Endothelial cell of umbilical vein (primary cell): ENCODE results near the gene ESRRA. TPM values are rescaled to one million over a fixed set of nuclear protein-coding genes. Genes with fewer than 3 reads are reported as not detected.

Experiments
- BruUV-seq: library from RNA; stranded (reverse); fragments of 400-500 nt; replicated peaks from 2 replicates; lab custom pipeline; 2021; lab: Mats Ljungman, UMichigan
- CTCF ChIA-PET: fragments of 300-600, 350-600 bp; sonication (Branson Sonifier 250); formaldehyde crosslinking; loops from one replicate; lab custom pipeline; 2021; ENCODE audit warnings: antibody characterized with exemption, inconsistent platforms; lab: Charles Lee
- POLR2A ChIA-PET: fragments of 300-600, 350-600 bp; sonication (Branson Sonifier 250); formaldehyde crosslinking; loops from one replicate; lab custom pipeline; 2021; ENCODE audit warnings: antibody characterized with exemption, inconsistent platforms; lab: Charles Lee
- DNase-seq: peaks from one replicate; pipeline ENCODE4 v3.0.0-alpha.2; 2011; ENCODE audit warnings: low read depth, low spot score
- FAIRE-seq: peaks from 2 replicates; lab custom pipeline; 2011; peaks lifted over from hg19 to GRCh38; lab: Jason Lieb, UNC
- H2AFZ ChIP-seq: 2 replicates; pipeline ENCODE4 v1.6.0; 2012; ENCODE audit warnings: low read depth, low read length, control low read depth, inconsistent platforms
- H3K27ac ChIP-seq: 2 replicates; pipeline ENCODE4 v1.5.1; 2011; ENCODE audit warnings: low read depth, mild to moderate bottlenecking, control low read depth, low read length, moderate library complexity; ENCODE audit not compliant: insufficient read depth
- H3K27me3 ChIP-seq, 2 experiments: 2 replicates each; pipeline versions ENCODE4 v1.6.0 to v1.6.1; 2011; ENCODE audit warnings: low read length in 2 of 2, mixed read lengths in 1 of 2; ENCODE audit not compliant: control insufficient read depth in 2 of 2, insufficient read depth in 2 of 2
- H3K36me3 ChIP-seq, 2 experiments: 2 replicates in 1 of 2; 3 replicates in 1 of 2; pipeline ENCODE4 v1.5.1; 2011; ENCODE audit warnings: low read length in 2 of 2, mild to moderate bottlenecking in 1 of 2, moderate library complexity in 1 of 2; ENCODE audit not compliant: control insufficient read depth in 2 of 2, insufficient read depth in 2 of 2; ENCODE audit errors: extremely low read depth in 1 of 2
- H3K4me1 ChIP-seq: 3 replicates; pipeline ENCODE4 v1.5.1; 2011; ENCODE audit warnings: mild to moderate bottlenecking, low read length; ENCODE audit not compliant: control insufficient read depth, insufficient read depth; ENCODE audit errors: extremely low read depth
- H3K4me2 ChIP-seq: 2 replicates; pipeline ENCODE4 v1.6.1; 2011; ENCODE audit warnings: low read length, control low read depth, mixed read lengths; ENCODE audit not compliant: insufficient read depth
- H3K4me3 ChIP-seq, 3 experiments: fragments of 200-600 bp in 1 of 3; sonication (generic), shearing (Covaris generic) in 1 of 3; replicated peaks in 1 of 3; 2 replicates each; pipeline ENCODE4 v1.5.1; 2011 to 2016; ENCODE audit warnings: control low read depth in 3 of 3, low read length in 3 of 3, mild to moderate bottlenecking in 2 of 3, inconsistent platforms in 1 of 3, low read depth in 1 of 3, moderate library complexity in 1 of 3; ENCODE audit not compliant: insufficient read depth in 1 of 3
- H3K79me2 ChIP-seq: 2 replicates; pipeline ENCODE4 v1.6.0; 2012; ENCODE audit warnings: low read length, inconsistent platforms; ENCODE audit not compliant: control insufficient read depth, insufficient read depth
- H3K9ac ChIP-seq: replicated peaks from 2 replicates; pipeline ENCODE3; 2011; ENCODE audit warnings: low read length, control low read depth; ENCODE audit not compliant: insufficient read depth; ENCODE audit errors: extremely low read depth
- H3K9me1 ChIP-seq: replicated peaks from 3 replicates; pipeline ENCODE4 v1.6.0; 2011; ENCODE audit warnings: mild to moderate bottlenecking, low read length; ENCODE audit not compliant: control insufficient read depth, insufficient read depth; ENCODE audit errors: extremely low read depth
- H3K9me3 ChIP-seq: replicated peaks from 2 replicates; pipeline ENCODE4 v1.5.1; 2012; ENCODE audit warnings: low read length, inconsistent platforms; ENCODE audit not compliant: control insufficient read depth, insufficient read depth
- H4K20me1 ChIP-seq: replicated peaks from 2 replicates; pipeline ENCODE3; 2011; ENCODE audit warnings: mild to moderate bottlenecking, low read length; ENCODE audit not compliant: control insufficient read depth, insufficient read depth; ENCODE audit errors: extremely low read depth
- FOS ChIP-seq: IDR thresholded peaks from 2 replicates; pipeline ENCODE4 v1.6.1; 2011; ENCODE audit warnings: mild to moderate bottlenecking, low read length, moderate library complexity, borderline replicate concordance; ENCODE audit not compliant: insufficient read depth
- GATA2 ChIP-seq: IDR thresholded peaks from 2 replicates; pipeline ENCODE4 v1.7.0; 2011; ENCODE audit warnings: low read depth, mild to moderate bottlenecking, moderate library complexity, mixed read lengths, low read length; ENCODE audit not compliant: insufficient read length, insufficient read depth
- JUN ChIP-seq: IDR thresholded peaks from 2 replicates; pipeline ENCODE4 v1.6.1; 2011; ENCODE audit warnings: borderline replicate concordance, low read depth; ENCODE audit not compliant: insufficient read length, insufficient read depth
- MYC ChIP-seq: IDR thresholded peaks from one replicate; pipeline ENCODE4 v1.6.1; 2011; ENCODE audit warnings: mild to moderate bottlenecking, low read depth, low read length
- POLR2A ChIP-seq: IDR thresholded peaks from 2 replicates; pipeline ENCODE4 v1.6.1; 2012; ENCODE audit warnings: low read depth, mild to moderate bottlenecking, control low read depth, low read length
- dilution Hi-C: fragments of 300-500 bp; cut with MboI; formaldehyde crosslinking; loops from one replicate; pipeline ENCODE4 v1.15.0; 2019; ENCODE audit warnings: low sequenced_read_pairs; ENCODE audit not compliant: extremely low pct_ligation_motif_present
- intact Hi-C: fragments of 100-400 bp; cut with micrococcal nuclease; formaldehyde crosslinking; loops from one replicate; pipeline ENCODE4 v1.10.0; 2022
- polyA plus RNA-seq, 4 experiments: library from polyadenylated mRNA; depleted of rRNA in 3 of 4; stranded (reverse) in 3 of 4; unstranded in 1 of 4; fragments of >200 nt; gene quantifications; 2 replicates each; pipeline versions ENCODE4 v1.2.1 to v1.2.3, GENCODE V29; 2011 to 2012; ENCODE audit warnings: missing spikeins in 1 of 4
- total RNA-seq: library from RNA; stranded (reverse); gene quantifications from 2 replicates; pipeline ENCODE4 v1.2.3, GENCODE V29; 2021

ESRRA gene
- total and polyA plus RNA-seq, 2 donors (not counting 3 experiments of a cell fraction or from before 2014, with no cell fraction given) = 17.2 to 37.4 TPM

DNA sequence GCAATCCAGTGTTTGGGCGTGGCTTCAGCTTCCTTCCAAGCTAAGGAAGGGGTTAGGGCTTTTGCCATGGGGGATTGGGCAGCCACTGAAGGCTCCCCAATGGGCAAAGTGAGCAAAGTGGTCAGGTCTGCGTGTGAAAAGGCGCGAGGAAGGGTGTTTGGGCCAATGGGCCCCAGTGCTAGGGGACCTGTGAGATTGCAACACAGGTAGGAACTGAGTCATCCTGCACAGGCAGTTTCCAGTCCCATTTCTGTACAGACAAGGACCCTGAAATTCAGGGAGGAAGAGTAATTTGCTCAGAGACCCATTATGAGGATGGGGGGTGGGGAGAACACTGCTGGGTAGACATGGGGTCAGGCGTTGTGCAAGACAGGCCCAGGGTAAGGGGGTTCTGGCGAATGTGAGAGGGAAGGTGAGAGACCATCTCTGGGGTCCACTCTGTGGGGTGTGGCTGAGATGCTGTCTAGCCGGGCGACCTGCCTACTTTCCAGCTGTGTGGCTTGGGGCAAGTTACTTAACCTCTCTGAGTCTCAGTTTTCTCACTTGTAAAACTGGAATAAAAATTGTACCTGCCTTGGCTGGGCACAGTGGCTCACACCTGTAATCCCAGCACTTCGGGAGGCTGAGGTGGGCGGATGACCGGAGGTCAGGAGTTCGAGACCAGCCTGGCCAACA lies 42.0 kb downstream of the ESRRA start:
- DNase-seq (no peak), FAIRE-seq (no peak)
- Histone ChIP-seq H3K27me3 (no peaks in the 10 kb centered on the region), H4K20me1 (no peaks in the 10 kb centered on the region), H3K9me1 (no peaks in the 10 kb centered on the region), H3K9ac (no peak overlapping the region), H3K4me3 (no peak overlapping the region), H2AFZ (no peak overlapping the region), H3K4me2 (no peak overlapping the region), H3K79me2 (no peaks in the 10 kb centered on the region), H3K9me3 (no peaks in the 10 kb centered on the region), H3K27ac (no peak overlapping the region), H3K4me1 (no peaks in the 10 kb centered on the region), H3K36me3 (no peaks in the 10 kb centered on the region)
- intact Hi-C loops = no loop called here
- POLR2A ChIA-PET = no interaction called here
- CTCF ChIA-PET = interaction anchor here (7.0 kb wide), 1 partner anchor 9 kb away, joined by 107 read pairs; no protein-coding TSS in a partner anchor
- dilution Hi-C loops = no loop called here
- no TSS peak for BruUV-seq
- no peak for TF ChIP-seq GATA2
- TF ChIP-seq JUN = no peak
- TF ChIP-seq FOS = no peak

- Histone ChIP-seq H3K9ac (no peak overlapping the region), H3K27ac (no peak overlapping the region), H4K20me1 (no peaks in the 10 kb centered on the region), H2AFZ (no peak overlapping the region), H3K9me1 (no peaks in the 10 kb centered on the region), H3K27me3 (no peaks in the 10 kb centered on the region), H3K9me3 (no peaks in the 10 kb centered on the region), H3K4me2 (no peak overlapping the region), H3K79me2 (no peaks in the 10 kb centered on the region), H3K36me3 (no peaks in the 10 kb centered on the region), H3K4me1 (no peaks in the 10 kb centered on the region), H3K4me3 (no peak overlapping the region)
- intact Hi-C loops = no loop called here
- dilution Hi-C loops = no loop called here
- no peak for TF ChIP-seq MYC
- no peak for TF ChIP-seq POLR2A
- DNase-seq (no peak), FAIRE-seq (no peak)
- ChIA-PET CTCF (interaction anchor here (0.7 to 1.5 kb wide), 2 partner anchors 17 to 31 kb away, joined by 4 to 7 read pairs; partner anchors contain the start of gene PRDX5), POLR2A (no interaction called here)
- no TSS peak for BruUV-seq
Observed at GRCh38 chr11:64348383-64349024, 43.2 kb downstream of the ESRRA start.
